Measurements from ENCODE around the gene KDSR.

GRCh38 chr18:63297687-63298399 lies 69.2 kb downstream of the KDSR start:
- TF ChIP-seq ZNF274 (IDR thresholded peaks at IDR 0.05; ENCODE audit: low read depth, low read length) (no peak), SUZ12 (IDR thresholded peaks at IDR 0.05; ENCODE audit: extremely low read depth, insufficient read depth, insufficient read length) (no peak), YY1 (IDR thresholded peaks at IDR 0.05; ENCODE audit: insufficient read depth, insufficient read length) (no peak)

All from NT2/D1 (cell line).